Hair follicle dermal papilla cell (primary cell): ENCODE results near the gene CLIP1. TPM values are rescaled to one million over a fixed set of nuclear protein-coding genes. Genes with fewer than 3 reads are reported as not detected.

ENCODE experiments used
- total RNA-seq: library from RNA; depleted of rRNA; stranded (reverse); fragments of >200 nt; gene quantifications from 2 replicates; pipeline ENCODE4 v1.2.3, GENCODE V29; 2012

Gene CLIP1
- total RNA-seq = 66.5 and 71.7 TPM in 2 replicates

GRCh38 chr12:122421821-122422729 is at the start of gene CLIP1:
Gene CLIP1, minus strand, starts transcription at chr12:122422669. Its CDS starts 42,217 bp downstream, at chr12:122380452.

DNA sequence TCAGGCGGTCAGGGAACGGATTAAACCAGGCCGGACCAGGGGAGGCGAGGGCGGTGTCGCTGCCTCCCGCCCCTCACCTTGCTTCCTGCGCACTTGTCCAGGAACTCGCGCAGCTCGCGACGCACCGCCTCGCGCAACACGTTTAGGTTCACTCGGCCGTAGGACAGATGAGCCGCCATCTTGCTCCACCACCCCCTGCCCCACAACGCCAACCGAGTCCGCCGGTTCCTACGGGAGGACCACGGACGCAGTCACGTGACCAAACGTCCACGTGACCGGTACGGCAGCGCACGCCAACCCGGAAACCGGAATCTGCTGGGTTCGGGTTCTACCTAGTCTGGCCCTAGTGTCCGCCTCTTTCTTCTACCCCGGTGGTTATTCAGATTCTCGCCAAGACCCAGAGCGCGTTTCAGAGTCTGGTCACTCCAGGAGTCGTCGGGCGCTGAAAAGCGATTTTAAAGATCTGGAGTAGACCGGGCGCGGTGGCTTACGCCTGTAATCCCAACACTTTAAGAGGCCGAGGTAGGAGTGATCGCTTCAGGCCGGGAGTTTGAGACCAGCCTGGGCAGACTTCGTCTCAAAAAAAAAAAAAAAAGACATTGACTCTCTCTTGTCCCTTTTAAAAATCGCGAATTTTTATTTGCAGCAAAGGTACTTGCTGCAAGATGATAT is 156.1 kb downstream of the CLIP1 start, which contains the start of gene VPS33A:
Gene VPS33A, minus strand, starts transcription at position 265 of the 672 bp plus-strand sequence. Its CDS starts 86 bp downstream, at position 179.

GRCh38 chr12:122225683-122226365 is 196.6 kb downstream of the CLIP1 start, which contains the start of gene DIABLO:
Gene DIABLO, minus strand, starts transcription at chr12:122226052. Its CDS starts 38 bp downstream, at chr12:122226014.

Other genes with a start within 250 kb of the CLIP1 start
- not detected in 2 replicates for gene IL31, start 248.4 kb downstream of the CLIP1 start, total RNA-seq
- gene LRRC43, start 239.5 kb downstream of the CLIP1 start, total RNA-seq = 0.65 and 3.2 TPM in 2 replicates
- not detected in 2 replicates for gene B3GNT4, start 219.0 kb downstream of the CLIP1 start, total RNA-seq
- 45.7 and 47.1 TPM in 2 replicates for gene DIABLO, start 196.6 kb downstream of the CLIP1 start, total RNA-seq
- 20.4 and 24.7 TPM in 2 replicates for gene VPS33A, start 156.2 kb downstream of the CLIP1 start, total RNA-seq
- 13.1 and 16.6 TPM in 2 replicates for gene ZCCHC8, start 78.3 kb upstream of the CLIP1 start, total RNA-seq
- 28.8 and 38.3 TPM in 2 replicates for gene RSRC2, start 104.3 kb upstream of the CLIP1 start, total RNA-seq
- 7.3 and 10.5 TPM in 2 replicates for gene KNTC1, start 104.6 kb upstream of the CLIP1 start, total RNA-seq